CD4-positive, CD25-positive, alpha-beta regulatory T cell (primary cell): ENCODE results near the gene IL20. TPM values are rescaled to one million over a fixed set of nuclear protein-coding genes. Genes with fewer than 3 reads are reported as not detected.
A peak's percentile ranks its signal among the peaks of the same experiment; 100 is the strongest.

ENCODE experiments used
- ATAC-seq, 2 donors: fragments of 150-1000 bp; cut with Tn5 transposase; one replicate each; pipeline ENCODE4 v1.10.0; 2021; ENCODE audit warnings: low read depth in 2 of 2, moderate number of reproducible peaks in 2 of 2, moderate library complexity in 1 of 2
- DNase-seq, 3 donors: peaks; one replicate each; pipeline versions ENCODE4 v3.0.0 to v3.0.0-alpha.2; 2012 to 2022; ENCODE audit warnings: mixed read lengths in 1 of 3
- H3K27ac ChIP-seq: one replicate; pipeline ENCODE4 v1.7.0; 2013; ENCODE audit warnings: mild to moderate bottlenecking, low read length; ENCODE audit not compliant: insufficient read depth, poor library complexity, severe bottlenecking
- H3K27me3 ChIP-seq: one replicate; pipeline ENCODE4 v1.7.0; 2013; ENCODE audit warnings: low read length; ENCODE audit not compliant: control insufficient read depth, insufficient read depth
- H3K36me3 ChIP-seq: one replicate; pipeline ENCODE4 v1.7.0; 2013; ENCODE audit warnings: mild to moderate bottlenecking, low read length, moderate library complexity; ENCODE audit not compliant: control insufficient read depth, insufficient read depth
- H3K4me1 ChIP-seq: 2 replicates; pipeline ENCODE4 v1.7.0; 2013; ENCODE audit warnings: mild to moderate bottlenecking, low read length; ENCODE audit not compliant: insufficient read depth, control insufficient read depth, poor library complexity, severe bottlenecking
- H3K4me3 ChIP-seq: one replicate; pipeline ENCODE4 v1.7.0; 2013; ENCODE audit warnings: low read depth, mild to moderate bottlenecking, low read length, moderate library complexity
- H3K9me3 ChIP-seq, 2 experiments: 1 replicate in 1 of 2; 2 replicates in 1 of 2; pipeline ENCODE4 v1.7.0; 2013; ENCODE audit warnings: low read length in 2 of 2, mild to moderate bottlenecking in 1 of 2, moderate library complexity in 1 of 2; ENCODE audit not compliant: control insufficient read depth in 2 of 2
- H3K27ac Mint-ChIP-seq, 3 donors: one replicate each; pipeline ENCODE4 v1.8.0; 2020 to 2022; ENCODE audit warnings: mild to moderate bottlenecking in 3 of 3, mixed read lengths in 3 of 3, moderate library complexity in 2 of 3
- H3K27me3 Mint-ChIP-seq: one replicate; pipeline ENCODE4 v1.8.0; 2022; ENCODE audit warnings: mild to moderate bottlenecking, mixed read lengths
- H3K36me3 Mint-ChIP-seq: one replicate; pipeline ENCODE4 v1.8.0; 2020; ENCODE audit warnings: mixed read lengths
- H3K4me1 Mint-ChIP-seq, 4 donors: one replicate each; pipeline ENCODE4 v1.8.0; 2020 to 2022; ENCODE audit warnings: mixed read lengths in 4 of 4, mild to moderate bottlenecking in 1 of 4
- H3K4me3 Mint-ChIP-seq, 4 donors: one replicate each; pipeline ENCODE4 v1.8.0; 2020 to 2022; ENCODE audit warnings: mild to moderate bottlenecking in 4 of 4, mixed read lengths in 4 of 4, moderate library complexity in 3 of 4
- H3K9me3 Mint-ChIP-seq, 7 donors: one replicate each; pipeline ENCODE4 v1.8.0; 2020 to 2022; ENCODE audit warnings: mixed read lengths in 7 of 7, mild to moderate bottlenecking in 3 of 7, moderate library complexity in 2 of 7
- polyA plus RNA-seq, 4 donors: library from polyadenylated mRNA; unstranded; fragments of 300-500 nt; fragmentation: Illumina TruSeq; gene quantifications; one replicate each; pipeline ENCODE4 v1.2.3, GENCODE V29; 2021
- total RNA-seq: library from RNA; stranded (reverse); gene quantifications from one replicate; pipeline ENCODE4 v1.2.3, GENCODE V29; 2022

IL20 gene
- not detected for total RNA-seq
- polyA plus RNA-seq: not detected

- peaks cover 0 to 6% (median 4%) of the 10 kb centered on the region in 4 donors for H3K4me1 Mint-ChIP-seq
- Histone ChIP-seq H3K4me1 (no peaks in the 10 kb centered on the region), H3K27me3 (peaks cover 20% of the 10 kb centered on the region), H3K4me3 (no peak within 1 kb of the TSS), H3K36me3 (no peaks in the 10 kb centered on the region), H3K27ac (no peak within 1 kb of the TSS), H3K9me3 (no peaks in the 10 kb centered on the region)
- H3K36me3 Mint-ChIP-seq: no peaks in the 10 kb centered on the region
- DNase-seq (peak; percentile 71 to 78 (median 75)), ATAC-seq (peak; percentile 81)
- peaks cover 45% of the 10 kb centered on the region for H3K27me3 Mint-ChIP-seq
- peak within 1 kb of the TSS in 2 of 3 donors; percentile 24 to 37 for H3K27ac Mint-ChIP-seq
- no peak within 1 kb of the TSS for H3K4me3 Mint-ChIP-seq
- no peaks in the 10 kb centered on the region for H3K9me3 Mint-ChIP-seq
These were observed at the start of gene IL20 for GRCh38 chr1:206864939-206865671. Gene IL20 (plus strand): TSS chr1:206865623. CDS start chr1:206865853, 230 bp downstream.

- Histone ChIP-seq H3K4me3 (peak overlapping the region; percentile 73), H3K27ac (peak overlapping the region; percentile 78), H3K36me3 (no peaks in the 10 kb centered on the region), H3K9me3 (peaks cover 5 to 6% of the 10 kb centered on the region in 2 experiments), H3K4me1 (peaks cover 24% of the 10 kb centered on the region), H3K27me3 (no peaks in the 10 kb centered on the region)
- ATAC-seq (peak; percentile 88), DNase-seq (peak in 2 of 3 donors; percentile 70 to 91)
- Mint-ChIP-seq H3K4me3 (peak overlapping the region; percentile 48 to 88 (median 70)), H3K4me1 (peaks cover 29 to 55% (median 42%) of the 10 kb centered on the region in 4 donors), H3K27me3 (no peaks in the 10 kb centered on the region), H3K36me3 (no peaks in the 10 kb centered on the region), H3K9me3 (peaks cover 0 to 7% (median 3%) of the 10 kb centered on the region in 7 donors), H3K27ac (peak overlapping the region; percentile 80 to 92 (median 87))
These were observed 48.8 kb upstream of the IL20 start for GRCh38 chr1:206816390-206817287.

GRCh38 chr1:206821493-206821892 lies 43.9 kb upstream of the IL20 start:
- H3K9me3 Mint-ChIP-seq: peaks cover 0 to 2% (median 0%) of the 10 kb centered on the region in 7 donors

GRCh38 chr1:206823727-206824126 lies 41.7 kb upstream of the IL20 start:
- H3K27ac ChIP-seq: no peak overlapping the region
- ATAC-seq: no peak

More at GRCh38 chr1:206821493-206821892, 43.9 kb upstream of the IL20 start:
- peaks cover 16 to 42% (median 31%) of the 10 kb centered on the region in 4 donors for H3K4me1 Mint-ChIP-seq
- no peaks in the 10 kb centered on the region for H3K27me3 Mint-ChIP-seq
- ATAC-seq: no peak
- peaks cover 1% of the 10 kb centered on the region for H3K36me3 Mint-ChIP-seq
- H3K4me3 Mint-ChIP-seq: no peak overlapping the region
- Histone ChIP-seq H3K9me3 (no peaks in the 10 kb centered on the region), H3K27me3 (no peaks in the 10 kb centered on the region), H3K4me1 (peaks cover 22% of the 10 kb centered on the region), H3K27ac (no peak overlapping the region), H3K36me3 (no peaks in the 10 kb centered on the region), H3K4me3 (no peak overlapping the region)
- DNase-seq: no peak
- H3K27ac Mint-ChIP-seq: no peak overlapping the region

GRCh38 chr1:206824331-206824730 lies 41.1 kb upstream of the IL20 start:
- Mint-ChIP-seq H3K4me1 (peaks cover 11 to 43% (median 27%) of the 10 kb centered on the region in 4 donors), H3K9me3 (peaks cover 0 to 2% (median 0%) of the 10 kb centered on the region in 7 donors), H3K27me3 (peaks cover 4% of the 10 kb centered on the region), H3K4me3 (peak overlapping the region in 2 of 4 donors; percentile 1 to 17), H3K36me3 (peaks cover 6% of the 10 kb centered on the region), H3K27ac (peak overlapping the region; percentile 69 to 87 (median 70))
- Histone ChIP-seq H3K27me3 (no peaks in the 10 kb centered on the region), H3K36me3 (no peaks in the 10 kb centered on the region), H3K4me1 (peaks cover 19% of the 10 kb centered on the region), H3K4me3 (no peak overlapping the region), H3K9me3 (no peaks in the 10 kb centered on the region), H3K27ac (no peak overlapping the region)
- DNase-seq (peak in 1 of 3 donors; percentile 28), ATAC-seq (no peak)

More at GRCh38 chr1:206823727-206824126, 41.7 kb upstream of the IL20 start:
- no peaks in the 10 kb centered on the region for H3K36me3 ChIP-seq
- no peak for DNase-seq
- H3K4me3 ChIP-seq: no peak overlapping the region
- peaks cover 6% of the 10 kb centered on the region for H3K36me3 Mint-ChIP-seq
- peaks cover 13% of the 10 kb centered on the region for H3K4me1 ChIP-seq
- peaks cover 6 to 36% (median 21%) of the 10 kb centered on the region in 4 donors for H3K4me1 Mint-ChIP-seq
- peak overlapping the region in 1 of 3 donors; percentile 69 for H3K27ac Mint-ChIP-seq
- no peak overlapping the region for H3K4me3 Mint-ChIP-seq
- no peaks in the 10 kb centered on the region for H3K27me3 ChIP-seq
- peaks cover 0 to 2% (median 0%) of the 10 kb centered on the region in 7 donors for H3K9me3 Mint-ChIP-seq
- no peaks in the 10 kb centered on the region for H3K9me3 ChIP-seq
- H3K27me3 Mint-ChIP-seq: peaks cover 3% of the 10 kb centered on the region

- Mint-ChIP-seq H3K27me3 (peaks cover 8% of the 10 kb centered on the region), H3K9me3 (no peaks in the 10 kb centered on the region), H3K27ac (no peak overlapping the region), H3K4me3 (no peak overlapping the region), H3K36me3 (peaks cover 6% of the 10 kb centered on the region), H3K4me1 (peaks cover 16 to 56% (median 30%) of the 10 kb centered on the region in 4 donors)
- Histone ChIP-seq H3K36me3 (no peaks in the 10 kb centered on the region), H3K27ac (no peak overlapping the region), H3K4me3 (no peak overlapping the region), H3K4me1 (peaks cover 28% of the 10 kb centered on the region), H3K9me3 (no peaks in the 10 kb centered on the region), H3K27me3 (no peaks in the 10 kb centered on the region)
- DNase-seq (no peak), ATAC-seq (no peak)
These were observed 39.0 kb upstream of the IL20 start for GRCh38 chr1:206826394-206826793.

GRCh38 chr1:206828061-206828460 lies 37.4 kb upstream of the IL20 start:
- no peak overlapping the region for H3K4me3 Mint-ChIP-seq
- peak overlapping the region in 1 of 3 donors; percentile 53 for H3K27ac Mint-ChIP-seq
- H3K9me3 ChIP-seq: no peaks in the 10 kb centered on the region
- peaks cover 28% of the 10 kb centered on the region for H3K4me1 ChIP-seq
- no peaks in the 10 kb centered on the region for H3K27me3 ChIP-seq
- peaks cover 6% of the 10 kb centered on the region for H3K36me3 Mint-ChIP-seq
- no peaks in the 10 kb centered on the region for H3K36me3 ChIP-seq
- no peak overlapping the region for H3K4me3 ChIP-seq
- H3K27me3 Mint-ChIP-seq: peaks cover 14% of the 10 kb centered on the region
- ATAC-seq (no peak), DNase-seq (no peak)
- H3K27ac ChIP-seq: no peak overlapping the region
- H3K4me1 Mint-ChIP-seq: peaks cover 16 to 67% (median 30%) of the 10 kb centered on the region in 4 donors
- no peaks in the 10 kb centered on the region for H3K9me3 Mint-ChIP-seq
